Duodenal mucosa (tissue), 2 donors: ENCODE data around the gene ATP1A1.

ENCODE experiments used
- H3K27ac ChIP-seq: one replicate; pipeline ENCODE4 v1.7.0; 2013; ENCODE audit warnings: low read depth, low read length
- H3K27me3 ChIP-seq, 2 donors: one replicate each; pipeline ENCODE4 v1.7.0; 2013; ENCODE audit warnings: low read length in 2 of 2, control low read depth in 1 of 2; ENCODE audit not compliant: insufficient read depth in 2 of 2, control insufficient read depth in 1 of 2
- H3K36me3 ChIP-seq, 2 donors: one replicate each; pipeline ENCODE4 v1.7.0; 2013; ENCODE audit warnings: low read length in 2 of 2, control low read depth in 1 of 2; ENCODE audit not compliant: insufficient read depth in 2 of 2, control insufficient read depth in 1 of 2
- H3K4me1 ChIP-seq, 2 donors: one replicate each; pipeline ENCODE4 v1.7.0; 2013; ENCODE audit warnings: low read length in 2 of 2, control low read depth in 1 of 2; ENCODE audit not compliant: insufficient read depth in 2 of 2, control insufficient read depth in 1 of 2
- H3K4me3 ChIP-seq, 2 donors: one replicate each; pipeline ENCODE4 v1.7.0; 2013; ENCODE audit warnings: low read length in 2 of 2, low read depth in 1 of 2
- H3K9ac ChIP-seq, 2 donors: one replicate each; pipeline ENCODE4 v1.7.0; 2013; ENCODE audit warnings: low read length in 2 of 2, low read depth in 1 of 2
- H3K9me3 ChIP-seq, 2 donors: one replicate each; pipeline ENCODE4 v1.7.0; 2013; ENCODE audit warnings: low read length in 2 of 2, control low read depth in 1 of 2; ENCODE audit not compliant: control insufficient read depth in 1 of 2

The ATP1A1 gene

GRCh38 chr1:116331523-116331922 lies 41.5 kb upstream of the ATP1A1 start:
- no peak overlapping the region for H3K4me3 ChIP-seq
- H3K9me3 ChIP-seq: no peaks in the 10 kb centered on the region
- H3K36me3 ChIP-seq: no peaks in the 10 kb centered on the region
- H3K9ac ChIP-seq: no peak overlapping the region
- no peaks in the 10 kb centered on the region for H3K27me3 ChIP-seq
- H3K4me1 ChIP-seq: peaks cover 33 to 61% of the 10 kb centered on the region in 2 donors
- no peak overlapping the region for H3K27ac ChIP-seq

DNA sequence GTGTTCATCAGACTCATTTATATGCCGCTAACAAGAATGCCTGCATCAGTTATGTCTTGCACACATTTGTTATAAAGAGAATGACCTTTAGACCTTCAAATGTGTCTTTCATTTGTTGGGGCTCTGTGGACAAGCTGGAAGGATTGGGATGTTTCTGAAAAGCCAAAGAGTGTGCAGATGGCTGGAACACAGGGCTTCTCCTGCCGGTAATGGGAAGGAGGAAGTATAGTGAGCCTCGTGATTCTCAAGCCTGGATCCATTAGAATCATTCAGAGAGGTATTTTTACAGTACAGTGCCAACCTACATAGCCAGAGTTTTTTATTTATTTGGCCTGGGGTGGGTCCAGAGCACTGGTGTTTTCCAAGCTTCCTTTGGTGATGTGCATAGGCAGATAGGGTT lies 40.6 kb upstream of the ATP1A1 start:
- no peaks in the 10 kb centered on the region for H3K36me3 ChIP-seq
- no peak overlapping the region for H3K27ac ChIP-seq
- no peaks in the 10 kb centered on the region for H3K9me3 ChIP-seq
- H3K4me1 ChIP-seq: peaks cover 38 to 68% of the 10 kb centered on the region in 2 donors
- H3K9ac ChIP-seq: no peak overlapping the region
- no peak overlapping the region for H3K4me3 ChIP-seq
- H3K27me3 ChIP-seq: no peaks in the 10 kb centered on the region

GRCh38 chr1:116333171-116334014 lies 39.7 kb upstream of the ATP1A1 start:
- H3K9me3 ChIP-seq: no peaks in the 10 kb centered on the region
- peaks cover 42 to 69% of the 10 kb centered on the region in 2 donors for H3K4me1 ChIP-seq
- no peaks in the 10 kb centered on the region for H3K27me3 ChIP-seq
- peak overlapping the region in 1 of 2 donors; percentile 60 for H3K4me3 ChIP-seq
- H3K27ac ChIP-seq: no peak overlapping the region
- no peak overlapping the region for H3K9ac ChIP-seq
- H3K36me3 ChIP-seq: no peaks in the 10 kb centered on the region

GRCh38 chr1:116334015-116334547 lies 39.0 kb upstream of the ATP1A1 start:
- H3K4me3 ChIP-seq: peak overlapping the region in 1 of 2 donors; percentile 60
- no peak overlapping the region for H3K9ac ChIP-seq
- no peaks in the 10 kb centered on the region for H3K36me3 ChIP-seq
- no peaks in the 10 kb centered on the region for H3K9me3 ChIP-seq
- H3K27me3 ChIP-seq: no peaks in the 10 kb centered on the region
- H3K4me1 ChIP-seq: peaks cover 42 to 69% of the 10 kb centered on the region in 2 donors
- H3K27ac ChIP-seq: no peak overlapping the region

DNA sequence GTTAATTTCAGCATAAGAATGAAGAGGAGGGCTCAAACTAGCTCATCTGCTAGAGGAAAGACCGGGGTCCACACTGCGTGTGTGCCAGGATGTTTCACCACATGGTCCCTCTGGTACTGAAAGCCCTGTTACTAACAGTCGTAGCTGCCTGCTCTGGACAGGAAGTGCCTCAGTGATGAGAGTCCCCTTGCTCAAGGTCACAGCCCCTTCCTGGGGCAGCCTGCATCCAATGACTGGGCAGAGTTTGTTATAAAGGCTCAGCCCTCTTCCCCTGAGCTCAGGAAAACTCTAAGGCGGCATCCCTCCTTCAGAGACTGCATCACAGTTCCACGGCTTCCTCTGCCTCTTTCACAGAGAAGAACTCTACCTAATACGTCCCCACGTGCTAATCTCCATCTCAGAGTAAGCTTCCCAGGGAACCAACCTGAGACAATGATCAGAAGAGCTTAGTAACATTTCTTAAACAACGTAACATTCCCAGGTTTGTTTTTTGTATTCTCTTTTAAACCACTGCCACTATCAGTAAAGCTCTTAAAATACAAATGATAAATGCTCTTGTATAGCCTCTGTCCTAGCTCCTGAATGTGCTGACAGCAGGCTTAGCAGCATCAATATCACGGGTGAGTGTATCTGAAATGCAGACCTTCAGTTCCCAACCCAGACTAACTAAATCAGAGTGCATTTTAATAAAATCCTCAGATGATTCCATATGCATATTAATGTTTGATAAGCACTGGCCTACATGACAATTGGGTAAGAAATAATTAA lies 38.0 kb upstream of the ATP1A1 start:
- Histone ChIP-seq H3K4me3 (peak overlapping the region; percentile 24 to 60), H3K4me1 (peaks cover 42 to 63% of the 10 kb centered on the region in 2 donors), H3K27me3 (no peaks in the 10 kb centered on the region), H3K27ac (peak overlapping the region; percentile 1), H3K36me3 (no peaks in the 10 kb centered on the region), H3K9me3 (no peaks in the 10 kb centered on the region), H3K9ac (peak overlapping the region; percentile 5 to 12)

GRCh38 chr1:116335850-116336624 lies 37.0 kb upstream of the ATP1A1 start:
- Histone ChIP-seq H3K36me3 (no peaks in the 10 kb centered on the region), H3K9ac (peak overlapping the region in 1 of 2 donors; percentile 5), H3K4me1 (peaks cover 36 to 55% of the 10 kb centered on the region in 2 donors), H3K4me3 (peak overlapping the region; percentile 24 to 60), H3K27ac (no peak overlapping the region), H3K9me3 (no peaks in the 10 kb centered on the region), H3K27me3 (no peaks in the 10 kb centered on the region)

GRCh38 chr1:116337398-116337797 lies 35.6 kb upstream of the ATP1A1 start:
- Histone ChIP-seq H3K27me3 (no peaks in the 10 kb centered on the region), H3K36me3 (no peaks in the 10 kb centered on the region), H3K4me3 (no peak overlapping the region), H3K9me3 (no peaks in the 10 kb centered on the region), H3K9ac (no peak overlapping the region), H3K27ac (no peak overlapping the region), H3K4me1 (peaks cover 32 to 47% of the 10 kb centered on the region in 2 donors)

DNA sequence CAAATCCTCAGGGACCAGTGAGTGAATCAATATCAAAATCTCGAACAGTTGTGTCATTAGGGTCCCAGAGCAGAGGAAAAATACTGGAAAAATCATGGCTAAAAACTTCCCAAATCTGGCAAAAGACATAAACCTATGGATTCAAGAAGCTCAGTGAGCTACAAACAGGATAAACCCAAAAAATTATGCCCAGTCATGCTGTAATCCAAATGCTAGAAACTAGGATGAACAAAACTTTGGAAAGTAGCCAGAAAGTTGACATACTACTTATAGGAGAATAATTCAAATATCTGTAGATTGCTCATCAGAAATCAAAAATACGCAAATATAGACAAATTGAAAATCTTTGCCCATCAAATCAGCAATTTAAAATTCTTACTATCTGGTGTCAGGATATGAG lies 34.6 kb upstream of the ATP1A1 start:
- Histone ChIP-seq H3K9ac (no peak overlapping the region), H3K36me3 (no peaks in the 10 kb centered on the region), H3K9me3 (no peaks in the 10 kb centered on the region), H3K4me1 (peaks cover 30 to 39% of the 10 kb centered on the region in 2 donors), H3K4me3 (no peak overlapping the region), H3K27ac (no peak overlapping the region), H3K27me3 (no peaks in the 10 kb centered on the region)

DNA sequence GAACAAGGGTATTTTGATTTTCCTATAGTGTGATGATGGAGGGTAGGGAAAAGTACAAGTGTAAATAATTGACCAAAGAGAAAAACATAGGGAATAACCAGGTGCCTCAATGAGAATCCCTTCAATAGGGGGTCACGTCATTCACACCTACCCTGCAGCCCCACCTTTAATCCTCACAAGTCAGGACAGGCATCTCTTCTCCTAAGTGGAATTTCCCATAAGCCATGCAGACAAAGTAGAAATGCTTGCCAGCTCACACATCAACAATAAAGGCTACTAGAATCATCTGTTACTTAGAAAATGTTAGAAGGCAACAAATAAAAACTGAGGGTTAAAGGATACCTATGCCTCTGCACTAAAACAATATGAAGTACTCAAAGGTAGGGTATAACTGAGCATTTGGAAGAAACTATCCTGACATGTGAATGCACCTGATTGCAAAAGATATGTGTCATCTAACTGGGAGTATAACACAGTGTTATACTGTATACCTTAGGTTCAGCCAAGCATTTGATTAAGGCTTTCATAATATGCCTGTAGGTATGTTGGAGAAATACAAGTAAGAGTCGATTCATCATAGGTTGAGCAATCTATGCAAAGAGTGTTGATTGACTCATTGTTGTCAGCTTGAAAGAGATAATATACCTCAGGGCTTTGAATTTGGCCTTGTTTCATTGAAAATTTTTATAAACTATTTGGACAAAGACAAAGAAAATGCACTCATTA lies 32.4 kb upstream of the ATP1A1 start:
- Histone ChIP-seq H3K27ac (no peak overlapping the region), H3K36me3 (no peaks in the 10 kb centered on the region), H3K27me3 (no peaks in the 10 kb centered on the region), H3K4me3 (no peak overlapping the region), H3K9me3 (no peaks in the 10 kb centered on the region), H3K9ac (no peak overlapping the region), H3K4me1 (peaks cover 12 to 18% of the 10 kb centered on the region in 2 donors)
